OCI-LY3 (cell line): ENCODE data around the gene TBPL1.

ENCODE experiments used
- EZH2phosphoT487 ChIP-seq: fragments of 200-600 bp; shearing (Covaris generic); IDR thresholded peaks from 2 replicates; pipeline ENCODE4 v1.6.1; 2018; ENCODE audit warnings: antibody characterized with exemption, mixed run types, low read depth
- TF ChIP-seq, protein P1 (sequence below): fragments of 200-600, 300-600 bp; sonication (generic); IDR thresholded peaks from 2 replicates; pipeline ENCODE4 v1.5.1; 2014; ENCODE audit warnings: antibody characterized with exemption, low read length, low read depth

DNA sequence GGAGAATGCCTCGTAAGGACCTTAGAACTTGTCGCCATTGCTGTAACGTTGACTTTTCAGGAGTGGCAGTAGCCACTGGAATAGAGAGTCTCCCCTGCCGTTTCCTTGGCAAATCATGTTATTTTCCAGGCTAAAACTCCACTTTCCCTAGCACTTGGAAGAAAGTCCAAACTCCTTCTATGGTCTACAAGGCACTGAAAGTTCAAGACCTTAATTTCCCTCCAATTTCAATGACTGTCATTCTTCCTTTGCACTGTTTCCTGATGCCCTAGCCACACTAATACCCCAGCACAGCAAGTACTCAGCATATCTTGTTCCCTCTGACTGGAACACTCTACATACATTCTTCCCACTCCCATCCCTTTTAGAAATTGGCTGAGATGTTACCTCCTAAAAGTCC, 1.8 kb upstream of the TBPL1 start:
- TF ChIP-seq, protein P1, sequence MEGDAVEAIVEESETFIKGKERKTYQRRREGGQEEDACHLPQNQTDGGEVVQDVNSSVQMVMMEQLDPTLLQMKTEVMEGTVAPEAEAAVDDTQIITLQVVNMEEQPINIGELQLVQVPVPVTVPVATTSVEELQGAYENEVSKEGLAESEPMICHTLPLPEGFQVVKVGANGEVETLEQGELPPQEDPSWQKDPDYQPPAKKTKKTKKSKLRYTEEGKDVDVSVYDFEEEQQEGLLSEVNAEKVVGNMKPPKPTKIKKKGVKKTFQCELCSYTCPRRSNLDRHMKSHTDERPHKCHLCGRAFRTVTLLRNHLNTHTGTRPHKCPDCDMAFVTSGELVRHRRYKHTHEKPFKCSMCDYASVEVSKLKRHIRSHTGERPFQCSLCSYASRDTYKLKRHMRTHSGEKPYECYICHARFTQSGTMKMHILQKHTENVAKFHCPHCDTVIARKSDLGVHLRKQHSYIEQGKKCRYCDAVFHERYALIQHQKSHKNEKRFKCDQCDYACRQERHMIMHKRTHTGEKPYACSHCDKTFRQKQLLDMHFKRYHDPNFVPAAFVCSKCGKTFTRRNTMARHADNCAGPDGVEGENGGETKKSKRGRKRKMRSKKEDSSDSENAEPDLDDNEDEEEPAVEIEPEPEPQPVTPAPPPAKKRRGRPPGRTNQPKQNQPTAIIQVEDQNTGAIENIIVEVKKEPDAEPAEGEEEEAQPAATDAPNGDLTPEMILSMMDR: no peak
- no peak for TF ChIP-seq EZH2phosphoT487
